NT2/D1 (cell line): ENCODE data around the gene RETREG3.

Experiments
- DNase-seq: peaks from one replicate; pipeline ENCODE4 v3.0.0-alpha.2; 2011; ENCODE audit warnings: low read depth, low spot score
- H3K27me3 ChIP-seq: 2 replicates; pipeline ENCODE4 v1.6.0; 2011; ENCODE audit warnings: mild to moderate bottlenecking; ENCODE audit not compliant: insufficient read length, insufficient read depth
- H3K36me3 ChIP-seq: 2 replicates; pipeline ENCODE4 v1.6.1; 2011; ENCODE audit warnings: mild to moderate bottlenecking, low read length, mixed read lengths; ENCODE audit not compliant: insufficient read depth, insufficient read length
- H3K4me1 ChIP-seq: 2 replicates; pipeline ENCODE4 v1.5.1; 2011; ENCODE audit not compliant: insufficient read depth, insufficient read length
- H3K4me3 ChIP-seq: 2 replicates; pipeline ENCODE4 v1.5.1; 2011; ENCODE audit warnings: low read depth; ENCODE audit not compliant: insufficient read length
- H3K9ac ChIP-seq: 2 replicates; pipeline ENCODE4 v1.6.0; 2011; ENCODE audit warnings: low read depth; ENCODE audit not compliant: insufficient read length
- H3K9me3 ChIP-seq: 2 replicates; pipeline ENCODE4 v1.5.1; 2011; ENCODE audit warnings: mild to moderate bottlenecking, low read length; ENCODE audit not compliant: insufficient read depth
- SUZ12 ChIP-seq: IDR thresholded peaks from 2 replicates; pipeline ENCODE4 v1.6.1; 2011; ENCODE audit not compliant: insufficient read length, insufficient read depth; ENCODE audit errors: extremely low read depth
- YY1 ChIP-seq: IDR thresholded peaks from 2 replicates; pipeline ENCODE4 v1.6.1; 2011; ENCODE audit not compliant: insufficient read length, insufficient read depth
- ZNF274 ChIP-seq: IDR thresholded peaks from 2 replicates; pipeline ENCODE4 v1.6.1; 2011; ENCODE audit warnings: mild to moderate bottlenecking, low read depth, low read length

The RETREG3 gene

DNA sequence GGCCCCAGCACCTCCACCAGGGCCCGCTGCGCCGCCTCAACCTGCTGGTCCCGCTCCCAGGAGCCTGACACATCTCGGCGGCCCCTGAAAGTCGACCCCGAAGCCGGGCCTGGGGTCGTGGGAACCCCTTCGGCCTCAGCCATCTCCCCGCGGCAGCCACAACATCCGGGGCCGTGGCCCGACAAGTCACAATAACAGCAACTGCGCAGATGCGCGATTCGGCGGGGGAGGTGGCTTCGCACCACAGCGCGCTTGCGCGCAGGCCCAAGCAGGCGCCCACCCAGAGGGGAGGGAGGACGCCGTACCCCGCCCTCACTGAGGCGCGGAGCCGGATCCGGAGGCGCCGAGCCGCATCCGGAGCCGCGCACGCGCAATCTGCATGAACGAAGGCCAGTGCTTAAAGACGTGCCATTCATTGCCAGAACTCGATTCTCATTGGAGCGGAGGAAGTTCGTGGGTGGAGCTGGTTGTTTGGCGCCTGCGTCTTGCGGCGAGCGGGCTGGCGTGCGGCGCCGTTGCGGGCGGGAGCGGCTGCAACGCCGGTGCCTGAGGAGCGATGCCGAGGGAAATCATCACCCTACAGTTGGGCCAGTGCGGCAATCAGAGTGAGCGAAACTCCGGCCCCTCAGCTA lies at the start of gene RETREG3, which contains the start of gene TUBG1:
RETREG3 (minus strand) TSS at position 193 of the 632 bp plus-strand sequence; CDS start at position 143, 50 bp downstream.
TUBG1 (plus strand) TSS at position 502 of the 632 bp plus-strand sequence; CDS start at position 557, 55 bp downstream.
- no peaks in the 10 kb centered on the region for H3K4me1 ChIP-seq
- no peak for TF ChIP-seq SUZ12

DNA sequence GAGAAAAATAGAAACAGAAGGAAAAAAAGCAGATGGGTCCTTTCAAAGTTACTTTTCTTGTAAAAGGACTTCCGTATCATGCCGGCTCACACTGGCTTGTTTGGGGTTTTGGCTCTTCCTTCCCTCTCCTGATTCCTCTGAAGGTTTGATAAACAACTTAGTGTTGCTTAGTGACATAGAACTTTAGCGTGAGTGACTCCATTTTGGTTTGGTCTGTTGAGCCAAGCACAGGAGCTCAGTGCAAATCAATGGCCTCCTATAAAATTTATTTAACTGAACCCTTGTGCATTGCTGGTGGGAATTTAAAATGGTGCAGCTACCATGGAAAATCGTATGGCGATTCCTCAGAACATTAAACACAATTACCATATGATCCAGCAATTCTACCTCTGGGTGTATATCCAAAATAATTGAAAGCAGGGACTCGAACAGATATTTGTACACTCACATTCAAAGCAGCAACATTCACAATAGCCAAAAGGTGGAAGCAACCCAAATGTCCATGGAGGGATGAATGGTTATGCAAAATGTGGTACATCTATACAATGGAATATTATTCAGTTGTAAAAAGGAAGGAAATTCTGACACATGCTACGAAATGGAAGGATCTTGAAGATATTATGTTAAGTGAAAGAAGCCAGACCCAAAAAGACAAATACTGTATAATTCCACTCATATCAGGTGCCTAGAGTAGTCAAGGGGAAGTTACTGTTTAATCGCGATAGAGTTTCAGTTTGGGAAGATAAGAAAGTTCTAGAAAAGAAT lies 48.8 kb upstream of the RETREG3 start:
- Histone ChIP-seq H3K4me3 (no peak overlapping the region), H3K36me3 (peaks cover 16% of the 10 kb centered on the region), H3K9me3 (no peaks in the 10 kb centered on the region), H3K4me1 (no peaks in the 10 kb centered on the region), H3K27me3 (no peaks in the 10 kb centered on the region), H3K9ac (no peak overlapping the region)
- no peak for TF ChIP-seq YY1
- TF ChIP-seq SUZ12 = no peak
- no peak for TF ChIP-seq ZNF274
- DNase-seq = no peak

More for the DNA sequence above, at the start of gene RETREG3, which contains the start of gene TUBG1:
- Histone ChIP-seq H3K9ac (peak within 1 kb of the TSS; percentile 100), H3K9me3 (no peaks in the 10 kb centered on the region), H3K4me3 (peak within 1 kb of the TSS; percentile 99), H3K36me3 (peaks cover 37% of the 10 kb centered on the region), H3K27me3 (no peaks in the 10 kb centered on the region)
- peak; percentile 96 for DNase-seq

DNA sequence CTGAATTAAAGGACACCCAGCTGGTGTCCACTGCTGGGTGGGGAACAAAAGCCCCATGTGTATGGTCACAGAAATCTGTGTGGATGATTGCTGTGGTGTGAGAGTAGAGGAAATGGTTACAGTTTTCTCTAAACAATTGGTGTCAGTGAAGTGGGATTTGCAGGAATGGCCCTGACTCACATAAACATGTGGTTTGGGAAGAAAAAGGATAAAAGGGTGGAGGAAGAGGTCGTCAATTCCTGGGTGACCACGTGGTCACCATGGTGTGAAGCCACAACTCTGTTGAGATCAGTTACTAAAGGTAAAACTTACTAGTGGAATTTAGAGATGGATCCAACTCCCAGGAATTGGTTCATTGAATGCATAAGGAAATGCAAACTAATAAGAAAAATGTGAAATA lies 46.4 kb upstream of the RETREG3 start:
- no peak for DNase-seq
- TF ChIP-seq YY1 (no peak), ZNF274 (no peak), SUZ12 (no peak)
- Histone ChIP-seq H3K9ac (no peak overlapping the region), H3K27me3 (no peaks in the 10 kb centered on the region), H3K4me1 (no peaks in the 10 kb centered on the region), H3K4me3 (no peak overlapping the region), H3K9me3 (no peaks in the 10 kb centered on the region), H3K36me3 (no peaks in the 10 kb centered on the region)

DNA sequence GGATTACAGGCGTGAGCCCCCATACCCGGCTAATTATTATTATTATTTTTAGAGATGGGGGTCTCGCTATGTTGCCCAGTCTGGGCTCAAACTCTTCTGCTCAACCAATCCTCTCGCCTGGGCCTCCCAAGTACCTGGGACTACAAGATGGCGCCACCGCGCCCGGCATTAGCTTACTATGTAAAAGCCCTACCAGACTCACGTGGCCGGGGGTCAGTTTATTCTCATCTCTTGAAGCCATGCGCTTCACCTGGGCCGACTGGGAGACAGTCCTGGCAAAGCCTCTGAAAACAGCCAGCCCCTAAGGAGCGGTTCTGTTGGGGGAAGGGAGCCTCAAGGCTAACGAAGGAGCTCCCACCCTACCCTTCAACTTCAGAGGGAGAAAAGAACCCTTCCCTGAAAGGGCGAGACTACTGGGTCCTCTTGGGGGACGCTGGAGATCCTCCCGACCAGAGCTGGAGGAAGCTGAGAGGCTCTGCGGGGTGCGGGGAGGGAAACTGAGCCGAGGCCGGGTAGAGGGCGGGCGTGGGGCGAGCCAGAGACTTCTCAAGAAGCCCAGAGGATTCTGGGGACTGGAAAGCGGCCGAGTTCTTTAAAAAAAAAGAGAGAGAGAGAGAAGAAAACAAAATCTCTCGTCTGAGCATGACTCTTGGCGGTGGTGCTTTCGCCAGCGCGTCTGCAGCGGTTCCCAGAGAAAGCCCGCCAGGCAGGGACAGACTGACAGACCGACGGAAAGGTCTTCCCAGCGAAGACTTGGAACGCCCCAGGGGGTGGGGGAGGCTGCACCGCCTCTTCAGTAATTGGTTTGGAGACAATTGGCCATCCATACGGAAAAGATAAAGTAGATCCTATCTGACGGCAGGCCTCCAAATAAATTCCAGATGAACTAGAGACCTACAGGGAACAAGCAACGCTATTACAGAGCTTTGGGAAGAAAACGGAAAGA lies 44.3 kb upstream of the RETREG3 start:
- no peak for TF ChIP-seq SUZ12
- TF ChIP-seq ZNF274 = no peak
- no peak for TF ChIP-seq YY1
- no peaks in the 10 kb centered on the region for H3K4me1 ChIP-seq
- H3K36me3 ChIP-seq = no peaks in the 10 kb centered on the region
- H3K9ac ChIP-seq = peak overlapping the region; percentile 82
- no peak for DNase-seq
- H3K9me3 ChIP-seq = no peaks in the 10 kb centered on the region
- no peaks in the 10 kb centered on the region for H3K27me3 ChIP-seq
- H3K4me3 ChIP-seq = peak overlapping the region; percentile 40

- H3K9ac ChIP-seq = no peak overlapping the region
- TF ChIP-seq SUZ12 = no peak
- no peak for TF ChIP-seq YY1
- TF ChIP-seq ZNF274 = no peak
- H3K27me3 ChIP-seq = no peaks in the 10 kb centered on the region
- no peaks in the 10 kb centered on the region for H3K4me1 ChIP-seq
- H3K36me3 ChIP-seq = no peaks in the 10 kb centered on the region
- H3K9me3 ChIP-seq = no peaks in the 10 kb centered on the region
- H3K4me3 ChIP-seq = no peak overlapping the region
- DNase-seq = no peak
These were observed 42.2 kb upstream of the RETREG3 start for GRCh38 chr17:42651392-42651791.

GRCh38 chr17:42647778-42648177 lies 38.6 kb upstream of the RETREG3 start:
- Histone ChIP-seq H3K36me3 (no peaks in the 10 kb centered on the region), H3K9me3 (no peaks in the 10 kb centered on the region), H3K4me1 (no peaks in the 10 kb centered on the region)

DNA sequence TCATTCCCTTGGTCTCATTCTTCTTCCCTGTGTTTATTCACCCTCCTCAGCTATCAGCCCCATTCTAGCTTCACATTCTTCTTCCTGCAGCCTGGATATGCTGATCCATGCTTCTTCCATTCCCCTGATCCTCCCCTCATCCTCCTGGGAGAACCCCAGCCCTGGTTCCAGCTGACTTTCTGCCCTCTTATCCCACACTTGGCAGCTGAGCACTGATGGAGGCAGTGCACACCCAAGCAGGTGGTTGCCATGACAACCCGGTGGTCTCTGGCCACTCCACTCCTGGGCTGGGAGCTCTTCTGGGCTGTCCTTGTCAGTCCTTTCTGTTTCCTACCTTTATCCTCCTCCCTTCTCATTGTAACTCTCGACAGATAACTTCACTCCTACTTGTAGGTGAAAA lies 33.2 kb upstream of the RETREG3 start:
- H3K9ac ChIP-seq = no peak overlapping the region
- no peak for TF ChIP-seq SUZ12
- TF ChIP-seq YY1 = no peak
- TF ChIP-seq ZNF274 = no peak
- H3K9me3 ChIP-seq = no peaks in the 10 kb centered on the region
- no peaks in the 10 kb centered on the region for H3K36me3 ChIP-seq
- no peak for DNase-seq
- H3K4me1 ChIP-seq = peaks cover 3% of the 10 kb centered on the region
- no peak overlapping the region for H3K4me3 ChIP-seq
- no peaks in the 10 kb centered on the region for H3K27me3 ChIP-seq

More at GRCh38 chr17:42647778-42648177, 38.6 kb upstream of the RETREG3 start:
- Histone ChIP-seq H3K9ac (no peak overlapping the region), H3K27me3 (no peaks in the 10 kb centered on the region), H3K4me3 (no peak overlapping the region)
- TF ChIP-seq ZNF274 = no peak
- no peak for TF ChIP-seq SUZ12
- no peak for TF ChIP-seq YY1
- no peak for DNase-seq
